GM19372 (cell line): ENCODE data around the gene MRTFA.

Experiments used
- ATAC-seq: cut with Tn5 transposase; IDR thresholded peaks from one replicate; pipeline ENCODE4 v1.9.1; 2021; ENCODE audit warnings: mild to moderate bottlenecking, low read depth, moderate library complexity; ENCODE audit not compliant: unreplicated experiment

The MRTFA gene

GRCh38 chr22:40406063-40406890 is 230.2 kb downstream of the MRTFA start:
- no peak for ATAC-seq

GRCh38 chr22:40405178-40406062 is 231.1 kb downstream of the MRTFA start:
- ATAC-seq = no peak

- ATAC-seq = no peak
Observed at GRCh38 chr22:40404251-40405177, 232.0 kb downstream of the MRTFA start.

GRCh38 chr22:40403651-40404050 is 232.9 kb downstream of the MRTFA start:
- no peak for ATAC-seq

DNA sequence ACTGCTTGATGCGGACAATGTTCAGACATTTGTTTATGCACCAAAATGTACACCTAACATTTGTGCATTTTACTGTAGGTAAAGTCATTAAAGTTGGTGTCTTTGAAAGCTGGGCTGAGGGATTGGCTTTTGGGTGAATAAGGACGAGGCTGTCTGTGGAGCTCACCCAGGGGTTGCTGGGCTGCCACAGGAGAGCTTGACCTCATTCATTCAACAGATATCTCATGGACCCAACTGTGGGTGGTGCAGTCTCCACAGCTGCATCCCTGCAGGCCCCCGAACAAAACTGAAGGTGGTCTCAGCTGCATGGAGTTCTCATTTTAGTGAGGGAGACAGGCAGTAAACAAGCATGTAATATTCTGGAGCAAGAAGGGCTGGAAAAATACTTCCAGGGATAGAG is 233.4 kb downstream of the MRTFA start:
- no peak for ATAC-seq

DNA sequence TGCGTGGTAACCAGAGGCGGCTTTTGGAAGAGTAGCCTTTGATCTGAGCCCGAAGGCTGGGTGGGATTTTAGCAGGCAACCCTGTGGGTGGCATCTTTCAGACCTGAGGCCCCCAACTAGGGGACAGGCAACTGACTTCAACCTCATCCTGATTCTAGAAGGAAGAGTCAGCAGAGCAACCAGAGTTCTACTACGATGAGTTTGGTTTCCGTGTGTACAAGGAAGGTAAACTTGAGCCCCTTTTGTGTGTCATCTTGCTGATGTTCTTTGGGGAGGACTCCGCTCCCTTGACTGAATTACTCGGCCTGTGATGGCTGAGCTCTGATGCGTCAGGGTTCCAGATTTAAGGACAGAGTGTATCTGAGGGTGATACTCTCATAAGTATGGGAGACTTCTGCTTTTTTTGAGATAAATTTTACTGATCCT is 234.5 kb downstream of the MRTFA start:
- no peak for ATAC-seq

DNA sequence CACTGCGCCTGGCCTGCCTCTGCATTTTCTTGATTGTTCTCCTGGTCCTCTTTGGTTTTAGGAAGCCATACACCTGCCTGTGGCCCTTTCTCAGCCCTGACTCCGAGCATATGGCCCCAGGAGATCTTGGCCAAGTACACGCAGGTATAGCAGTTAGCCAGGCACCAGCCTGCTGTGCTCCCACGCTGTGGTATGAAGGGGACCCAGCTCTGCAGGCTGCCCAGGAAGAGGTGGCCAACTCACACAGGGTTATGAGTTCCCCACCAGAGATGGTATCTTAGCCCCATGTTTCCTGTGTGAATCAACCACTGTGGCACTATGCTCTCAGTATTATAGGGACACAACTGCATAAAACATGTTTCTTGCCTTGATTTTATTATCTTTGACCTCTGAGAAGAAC is 235.0 kb downstream of the MRTFA start:
- no peak for ATAC-seq

GRCh38 chr22:40400159-40400558 is 236.4 kb downstream of the MRTFA start:
- ATAC-seq = no peak

DNA sequence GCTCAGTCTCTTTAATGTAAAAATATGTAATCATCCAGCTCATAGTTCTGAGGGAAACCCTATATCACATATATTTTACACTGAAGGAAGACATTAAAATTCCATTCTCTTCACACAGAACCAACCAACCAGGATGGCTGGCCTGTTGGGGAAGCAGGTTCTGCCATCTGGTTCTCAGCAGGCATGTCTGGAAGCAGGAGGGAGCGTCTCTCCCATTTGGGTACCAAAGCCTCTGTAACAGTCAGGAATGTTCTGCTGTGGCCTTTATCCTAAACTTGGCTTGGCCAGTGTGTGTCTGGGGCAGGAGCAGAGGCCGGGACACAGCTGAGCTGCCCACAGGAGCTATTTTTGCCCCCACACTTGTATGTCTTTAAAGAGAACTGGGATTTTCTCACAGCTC is 236.9 kb downstream of the MRTFA start:
- no peak for ATAC-seq

- no peak for ATAC-seq
Observed at GRCh38 chr22:40397396-40397795, 239.1 kb downstream of the MRTFA start.

- ATAC-seq = no peak
Observed at GRCh38 chr22:40396882-40397281, 239.6 kb downstream of the MRTFA start.

DNA sequence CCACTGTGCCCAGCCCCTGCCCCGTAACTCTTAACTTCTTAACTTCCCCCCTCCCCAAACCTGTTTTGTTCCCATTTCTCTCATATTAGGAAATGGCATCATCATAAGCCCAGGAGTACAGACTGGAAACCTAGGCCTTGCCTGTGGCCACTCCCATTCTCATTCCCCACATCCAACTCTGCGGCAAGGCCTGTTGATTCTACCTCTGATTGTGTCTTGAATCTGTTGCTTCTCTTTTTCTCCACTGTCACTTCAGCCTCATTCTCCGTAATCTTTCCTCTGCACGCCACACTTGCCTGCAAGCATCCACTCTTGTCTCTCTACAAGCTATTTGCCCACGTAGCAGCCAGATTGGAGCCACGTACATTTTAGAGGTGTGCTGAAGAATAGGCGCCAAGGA is 240.9 kb downstream of the MRTFA start:
- no peak for ATAC-seq

- no peak for ATAC-seq
Observed at GRCh38 chr22:40394607-40395006, 241.9 kb downstream of the MRTFA start.

DNA sequence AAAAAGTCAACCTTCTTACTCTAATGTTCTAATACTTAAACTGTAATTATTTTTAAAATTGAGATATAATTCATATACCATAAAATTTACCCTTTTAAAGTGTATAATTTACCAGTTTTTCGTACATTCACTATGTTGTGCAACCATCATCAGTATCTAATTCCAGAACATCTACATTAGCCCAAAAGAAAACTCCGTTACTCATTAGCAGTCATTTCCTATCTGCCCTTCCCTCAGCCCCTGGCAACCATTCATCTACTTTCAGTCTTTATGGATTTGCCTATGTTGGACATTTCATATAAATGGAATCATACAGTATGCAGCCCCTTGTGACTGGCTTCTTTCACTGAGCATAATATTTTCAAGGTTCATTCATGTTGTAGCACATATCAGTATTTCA is 243.9 kb downstream of the MRTFA start:
- no peak for ATAC-seq

DNA sequence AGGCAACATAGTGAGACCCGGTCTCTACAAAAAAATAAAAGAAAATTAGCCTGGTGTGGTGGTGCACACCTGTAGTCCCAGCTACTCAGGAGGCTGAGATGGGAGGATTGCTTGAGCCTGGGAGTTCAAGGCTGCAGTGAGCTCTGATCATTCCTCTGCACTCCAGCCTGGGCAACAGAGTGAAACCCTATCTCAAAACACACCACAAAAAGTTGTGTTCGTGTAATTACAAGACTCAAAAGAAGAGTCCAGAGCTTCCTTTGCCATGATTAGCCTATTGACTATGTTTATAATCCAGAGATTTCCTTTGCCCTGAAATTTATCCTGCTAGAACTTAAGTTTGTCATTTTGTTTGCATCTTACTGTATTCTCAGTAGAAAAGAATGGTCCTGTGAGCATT is 245.1 kb downstream of the MRTFA start:
- ATAC-seq = no peak

DNA sequence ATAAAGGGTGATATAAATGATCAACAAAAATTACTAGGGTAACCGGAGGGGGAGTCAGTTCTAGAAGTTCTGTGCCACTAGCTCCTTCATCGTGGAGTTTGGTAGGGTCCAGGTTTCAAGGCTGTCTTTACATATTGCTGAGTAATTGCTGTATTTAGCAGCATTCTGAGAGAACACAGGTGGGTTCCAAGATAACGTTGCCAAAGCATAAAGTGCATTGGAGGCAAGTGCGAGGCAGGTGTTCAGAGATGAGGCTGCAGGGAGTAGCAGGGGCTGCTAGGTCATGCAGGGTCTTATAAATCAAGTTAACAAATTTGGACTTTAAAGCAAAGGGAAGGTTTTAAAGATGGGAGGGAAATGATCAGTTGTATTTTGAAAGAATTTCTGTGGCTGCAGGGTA is 248.3 kb downstream of the MRTFA start:
- no peak for ATAC-seq

DNA sequence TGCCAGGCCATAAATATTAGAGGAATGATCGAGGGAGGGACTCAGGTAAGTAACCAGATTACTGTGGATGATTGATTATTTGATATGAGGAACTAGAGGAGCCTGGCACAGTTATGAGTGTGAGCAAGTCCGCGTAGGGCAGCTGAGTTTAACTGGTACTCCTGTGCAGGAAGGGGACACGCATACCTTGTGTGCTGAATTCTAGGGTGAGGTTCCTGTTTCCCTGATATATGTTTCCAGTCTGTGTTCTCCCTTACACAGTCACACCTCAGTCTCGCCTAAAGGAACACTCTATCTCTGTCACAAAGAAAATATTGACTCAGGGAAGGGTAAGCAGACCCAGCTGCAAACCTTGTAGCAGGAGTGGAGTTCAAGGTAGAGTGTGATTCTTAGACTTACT is 248.8 kb downstream of the MRTFA start:
- no peak for ATAC-seq

DNA sequence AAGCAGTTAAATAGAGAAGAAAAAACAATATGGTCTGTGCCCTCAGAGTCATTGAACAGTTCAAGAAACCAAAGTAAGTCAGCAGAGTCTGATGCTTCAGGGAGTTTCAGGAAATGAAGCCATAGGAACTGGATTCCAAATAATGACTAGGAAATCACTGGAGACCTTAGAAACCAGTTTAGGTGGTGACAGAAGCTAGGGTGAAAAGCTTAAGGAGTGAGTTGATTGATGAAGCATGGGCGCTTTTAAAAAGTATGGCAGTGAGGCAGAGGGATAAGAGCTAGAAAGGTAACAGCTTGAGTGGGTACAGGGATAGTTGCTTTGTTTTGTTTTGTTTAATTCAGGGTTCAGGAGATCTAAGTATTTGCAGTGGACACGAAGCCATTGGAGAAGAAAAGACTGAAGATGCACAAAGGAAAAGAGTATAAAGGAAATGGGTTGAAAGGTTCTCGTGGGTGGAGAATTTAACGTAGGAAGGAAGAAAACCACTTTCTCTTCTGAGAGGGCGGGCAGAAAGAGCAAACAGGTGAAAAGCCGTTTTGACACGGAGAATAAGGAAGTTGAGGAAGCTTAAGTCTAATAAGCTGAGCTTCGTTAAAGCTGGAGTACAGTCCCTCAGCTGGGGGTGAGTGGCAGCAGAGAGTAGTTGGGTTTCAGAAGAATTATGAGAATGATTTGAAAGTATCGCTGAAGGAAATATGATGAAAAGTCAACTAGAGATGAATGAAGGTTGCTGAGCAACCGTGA is 251.3 kb downstream of the MRTFA start:
- ATAC-seq = no peak

DNA sequence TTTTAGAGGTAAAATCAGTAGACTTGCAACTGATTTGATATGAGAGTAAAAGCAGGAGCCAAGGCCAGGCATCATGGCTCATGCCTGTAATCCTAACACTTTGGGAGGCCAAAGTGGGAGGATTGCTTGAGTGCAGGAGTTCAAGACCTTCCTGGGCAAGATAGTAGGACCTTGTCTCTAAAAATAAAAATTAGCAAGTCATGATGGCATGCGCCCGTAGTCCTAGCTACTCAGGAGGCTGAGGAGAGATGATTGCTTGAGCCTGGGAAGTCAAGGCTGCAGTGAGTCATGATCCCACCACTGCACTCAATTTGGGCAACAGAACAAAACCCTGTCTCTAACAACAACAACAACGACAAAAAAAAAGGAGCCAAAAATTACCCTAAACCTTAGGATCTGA is 252.6 kb downstream of the MRTFA start:
- ATAC-seq = no peak

- ATAC-seq = no peak
Observed at GRCh38 chr22:40381461-40381860, 255.1 kb downstream of the MRTFA start.
